GM12878 (cell line): ENCODE measurements around the gene IFT81. TPM values are rescaled to one million over a fixed set of nuclear protein-coding genes. Genes with fewer than 3 reads are reported as not detected.

Experiments used
- ATAC-seq: fragments of 200-7000 bp; cut with Tn5 transposase; 3 replicates; pipeline ENCODE4 v1.9.1; 2020; ENCODE audit warnings: mild to moderate bottlenecking, moderate library complexity
- BruUV-seq: library from RNA; stranded (reverse); fragments of 400-500 nt; replicated peaks from 2 replicates; lab custom pipeline; 2021; lab: Mats Ljungman, UMichigan
- CTCF ChIA-PET: fragments of 300-600 bp; sonication (Branson Sonifier 250); formaldehyde crosslinking; extraction: SDS; loops from one replicate; lab custom pipeline; 2021; ENCODE audit warnings: inconsistent platforms; lab: Yijun Ruan, JAX
- POLR2A ChIA-PET: fragments of 350-600 bp; formaldehyde crosslinking; extraction: SDS; loops from one replicate; lab custom pipeline; 2021; ENCODE audit warnings: inconsistent platforms; lab: Charles Lee
- RAD21 ChIA-PET: fragments of 300-600 bp; sonication (Branson Sonifier 250); formaldehyde crosslinking; loops from one replicate; lab custom pipeline; 2023; ENCODE audit warnings: antibody characterized with exemption; ENCODE audit not compliant: unreplicated experiment; lab: Charles Lee
- SMC1A ChIA-PET: fragments of 300-600 bp; sonication (Branson Sonifier 250); formaldehyde crosslinking; loops from one replicate; lab custom pipeline; 2023; ENCODE audit not compliant: unreplicated experiment, uncharacterized antibody; lab: Charles Lee
- DNase-seq: peaks from one replicate; pipeline ENCODE4 v3.0.0-alpha.2; 2011; ENCODE audit warnings: low read depth, low spot score
- FAIRE-seq: peaks from 3 replicates; lab custom pipeline; 2011; peaks lifted over from hg19 to GRCh38; lab: Jason Lieb, UNC
- H2AFZ ChIP-seq: 2 replicates; pipeline ENCODE4 v1.6.0; 2011; ENCODE audit warnings: low read depth, low read length, control low read depth; ENCODE audit not compliant: control insufficient read depth
- H3K27ac ChIP-seq: 2 replicates; pipeline ENCODE4 v1.5.1; 2011; ENCODE audit warnings: control low read depth; ENCODE audit not compliant: control insufficient read depth, insufficient read depth
- H3K27me3 ChIP-seq, 2 experiments: replicated peaks in 1 of 2; 2 replicates each; pipeline versions ENCODE4 v1.6.0 to v1.6.1; 2011; ENCODE audit warnings: low read length in 1 of 2; ENCODE audit not compliant: control insufficient read depth in 2 of 2, insufficient read depth in 2 of 2
- H3K36me3 ChIP-seq, 2 experiments: 2 replicates each; pipeline ENCODE4 v1.5.1; 2011; ENCODE audit warnings: low read length in 1 of 2; ENCODE audit not compliant: control insufficient read depth in 2 of 2, insufficient read depth in 2 of 2
- H3K4me1 ChIP-seq: 2 replicates; pipeline ENCODE4 v1.6.1; 2011; ENCODE audit warnings: mild to moderate bottlenecking, low read length, moderate library complexity, mixed read lengths; ENCODE audit not compliant: control insufficient read depth, insufficient read depth
- H3K4me2 ChIP-seq: 2 replicates; pipeline ENCODE4 v1.6.0; 2011; ENCODE audit warnings: control low read depth; ENCODE audit not compliant: control insufficient read depth, insufficient read depth
- H3K4me3 ChIP-seq: fragments of 200-600 bp; sonication (generic); 2 replicates; pipeline ENCODE4 v1.5.1; 2016
- H3K79me2 ChIP-seq: 2 replicates; pipeline ENCODE4 v1.6.0; 2011; ENCODE audit warnings: low read length; ENCODE audit not compliant: control insufficient read depth, insufficient read depth
- H3K9ac ChIP-seq: 2 replicates; pipeline ENCODE4 v1.8.0; 2011; ENCODE audit warnings: low read length, control low read depth, mixed read lengths; ENCODE audit not compliant: control insufficient read depth, insufficient read depth
- H3K9me3 ChIP-seq: replicated peaks from 3 replicates; pipeline ENCODE4 v1.5.1; 2011; ENCODE audit warnings: mild to moderate bottlenecking, low read length; ENCODE audit not compliant: control insufficient read depth, insufficient read depth
- H4K20me1 ChIP-seq: 2 replicates; pipeline ENCODE4 v1.6.0; 2011; ENCODE audit not compliant: control insufficient read depth, insufficient read depth
- BCL11A ChIP-seq: IDR thresholded peaks from 2 replicates; pipeline ENCODE4 v1.6.1; 2011; ENCODE audit warnings: low read depth, low read length
- E2F4 ChIP-seq: IDR thresholded peaks from 2 replicates; pipeline ENCODE4 v1.6.1; 2012; ENCODE audit warnings: low read depth, low read length, improper control_type of control experiment
- JUNB ChIP-seq: IDR thresholded peaks from 2 replicates; pipeline ENCODE4 v1.6.1; 2016; ENCODE audit warnings: antibody characterized with exemption, mild to moderate bottlenecking
- MEF2A ChIP-seq: IDR thresholded peaks from 2 replicates; pipeline ENCODE4 v1.6.1; 2011; ENCODE audit warnings: low read depth, mild to moderate bottlenecking, low read length, moderate library complexity; ENCODE audit not compliant: insufficient read depth
- MXI1 ChIP-seq: fragments of 150-350 bp; IDR thresholded peaks from 2 replicates; pipeline ENCODE4 v1.6.1; 2011; ENCODE audit warnings: low read depth, mild to moderate bottlenecking, inconsistent platforms, low read length, improper control_type of control experiment
- NBN ChIP-seq: fragments of 450-650 bp; IDR thresholded peaks from 2 replicates; pipeline ENCODE4 v1.6.1; 2016
- NFIC ChIP-seq: IDR thresholded peaks from 2 replicates; pipeline ENCODE4 v1.6.1; 2012; ENCODE audit warnings: low read depth, mild to moderate bottlenecking, inconsistent platforms, low read length, moderate library complexity
- NR2C1 ChIP-seq: fragments of 450-650 bp; IDR thresholded peaks from 2 replicates; pipeline ENCODE4 v1.6.1; 2017; ENCODE audit warnings: antibody characterized with exemption, mild to moderate bottlenecking, moderate library complexity
- POLR2AphosphoS5 ChIP-seq: IDR thresholded peaks from 2 replicates; pipeline ENCODE4 v1.6.1; 2011; ENCODE audit warnings: mild to moderate bottlenecking, low read length, inconsistent platforms
- SPI1 ChIP-seq: IDR thresholded peaks from 2 replicates; pipeline ENCODE4 v1.6.1; 2011; ENCODE audit warnings: low read depth, mild to moderate bottlenecking, low read length, moderate library complexity, borderline replicate concordance; ENCODE audit not compliant: insufficient read depth
- ZBTB4 ChIP-seq: fragments of 450-650 bp; formaldehyde crosslinking; IDR thresholded peaks from 2 replicates; pipeline ENCODE4 v1.4.0; 2022; ENCODE audit warnings: mild to moderate bottlenecking, moderate library complexity
- ZNF274 ChIP-seq: IDR thresholded peaks from one replicate; pipeline ENCODE4 v1.8.0; 2011; ENCODE audit not compliant: insufficient read length, insufficient read depth
- ZSCAN29 ChIP-seq: fragments of 450-650 bp; IDR thresholded peaks from 2 replicates; pipeline ENCODE4 v1.6.1; 2017; ENCODE audit warnings: mild to moderate bottlenecking, moderate library complexity
- WGBS: methylation state at CpG from one replicate; pipeline ENCODE4 v1.1.6; 2016; ENCODE audit warnings: low lambda C conversion rate; ENCODE audit not compliant: insufficient replicate concordance, insufficient coverage; ENCODE audit errors: missing lambda C conversion rate; 5-methylcytosine and 5-hydroxymethylcytosine counted together
- in situ Hi-C: fragments of 300-500 bp; cut with MboI; formaldehyde crosslinking; loops from 9 replicates; pipeline ENCODE4 v1.14.3; 2018; ENCODE audit warnings: mixed read lengths
- intact Hi-C: fragments of 100-400 bp; cut with micrococcal nuclease; formaldehyde crosslinking; loops from one replicate; pipeline ENCODE4 v1.14.2; 2022; ENCODE audit not compliant: unreplicated experiment
- polyA plus RNA-seq, 11 experiments: library from polyadenylated mRNA; depleted of rRNA in 4 of 11; unstranded in 6 of 11; stranded (reverse) in 5 of 11; fragments of >200 nt; fragmentation: Nextera tagmentation in 4 of 11; fragmentation: Illumina TruSeq in 1 of 11; extraction: Ambion mirVana in 4 of 11; extraction: Trizol in 1 of 11; gene quantifications; 1 replicate in 1 of 11; 2 replicates in 10 of 11; pipeline versions ENCODE4 v1.2.1 to v1.2.3, GENCODE V29; 2011 to 2016; ENCODE audit warnings: inconsistent platforms in 2 of 11, missing spikeins in 2 of 11, low read depth in 1 of 11
- total RNA-seq, 4 experiments: library from RNA; depleted of rRNA in 3 of 4; stranded (reverse); fragments of >200 nt in 3 of 4; fragmentation: Illumina TruSeq in 1 of 4; extraction: Trizol in 1 of 4; gene quantifications; 2 replicates each; pipeline versions ENCODE4 v1.2.1 to v1.2.3, GENCODE V29; 2013 to 2021

The IFT81 gene
- total and polyA plus RNA-seq, 10 of the 15 experiments (the other 5 are each of a cell fraction or from before 2014, with no cell fraction given): 4.1 to 9.9 (median 5.6) TPM

DNA sequence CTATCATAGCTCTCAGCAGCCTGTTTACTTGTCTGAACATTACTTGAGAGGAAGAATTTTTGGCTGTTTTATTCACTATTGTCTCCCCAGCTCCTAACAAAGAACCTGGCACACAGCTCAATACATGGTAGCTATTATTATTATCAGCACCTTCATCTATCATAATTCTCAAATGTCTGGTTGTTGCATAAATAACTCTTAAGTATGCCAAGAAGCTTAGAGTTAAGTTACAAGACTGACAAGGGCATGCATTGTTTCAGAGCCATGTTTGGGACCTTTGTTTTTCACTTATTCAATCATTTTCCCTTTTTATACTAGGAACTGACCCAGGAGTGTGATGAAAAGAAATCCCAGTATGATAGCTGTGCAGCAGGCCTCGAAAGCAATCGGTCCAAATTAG is 79.4 kb downstream of the IFT81 start:
- BruUV-seq: no TSS peak
- H3K27ac ChIP-seq: no peak overlapping the region
- H3K4me3 ChIP-seq: no peak overlapping the region
- no peaks in the 10 kb centered on the region for H4K20me1 ChIP-seq
- ChIA-PET SMC1A (interaction anchor here (0.6 to 1.8 kb wide), 3 partner anchors 18 to 527 kb away, joined by 3 to 9 read pairs (median 3); no protein-coding TSS in a partner anchor), RAD21 (no interaction called here), CTCF (interaction anchor here (2.0 kb wide), 1 partner anchor 16 kb away, joined by 4 read pairs; no protein-coding TSS in a partner anchor), POLR2A (no interaction called here)
- DNase-seq (no peak), ATAC-seq (no peak), FAIRE-seq (no peak)
- no peaks in the 10 kb centered on the region for H3K9me3 ChIP-seq
- H3K27me3 ChIP-seq: no peaks in the 10 kb centered on the region
- no peak overlapping the region for H3K4me2 ChIP-seq
- intact Hi-C loops: no loop called here
- H3K4me1 ChIP-seq: peaks cover 11% of the 10 kb centered on the region
- H2AFZ ChIP-seq: no peak overlapping the region
- no peaks in the 10 kb centered on the region for H3K79me2 ChIP-seq
- H3K36me3 ChIP-seq: no peaks in the 10 kb centered on the region; a peak in 1 of 4 replicates
- H3K9ac ChIP-seq: no peak overlapping the region
- TF ChIP-seq NBN (no peak), MXI1 (no peak), NFIC (no peak), ZSCAN29 (no peak), BCL11A (no peak), POLR2AphosphoS5 (no peak), E2F4 (no peak), JUNB (no peak), NR2C1 (no peak), MEF2A (no peak), ZBTB4 (CRISPR knock-in tag) (no peak), SPI1 (no peak), ZNF274 (no peak)
- TF ChIP-seq, all 136 proteins: peak for 0
- 93% methylated on average over 2 of the region's 2 CpGs for WGBS
- in situ Hi-C loops: no loop called here
